ENCODE measurements around the gene FOXC1. TPM values are rescaled to one million over a fixed set of nuclear protein-coding genes. Genes with fewer than 3 reads are reported as not detected.

Gene FOXC1
- polyA plus RNA-seq, 2 of the 4 experiments (the other 2 are of a cell fraction): 3.4 to 4.7 TPM

- no peak overlapping the region for H3K4me3 ChIP-seq
- WGBS (ENCODE audit: missing lambda C conversion rate): 95% methylated on average over 27 of the region's 50 CpGs
- ChIA-PET CTCF (no interaction called here), POLR2A (no interaction called here)
- H3K9me3 ChIP-seq: no peaks in the 10 kb centered on the region
- TF ChIP-seq, protein P1, sequence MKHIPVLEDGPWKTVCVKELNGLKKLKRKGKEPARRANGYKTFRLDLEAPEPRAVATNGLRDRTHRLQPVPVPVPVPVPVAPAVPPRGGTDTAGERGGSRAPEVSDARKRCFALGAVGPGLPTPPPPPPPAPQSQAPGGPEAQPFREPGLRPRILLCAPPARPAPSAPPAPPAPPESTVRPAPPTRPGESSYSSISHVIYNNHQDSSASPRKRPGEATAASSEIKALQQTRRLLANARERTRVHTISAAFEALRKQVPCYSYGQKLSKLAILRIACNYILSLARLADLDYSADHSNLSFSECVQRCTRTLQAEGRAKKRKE (CRISPR knock-in tag; IDR thresholded peaks at IDR 0.05; ENCODE audit: low read depth): no peak
- TF ChIP-seq BHLHE40 (IDR thresholded peaks at IDR 0.05; ENCODE audit: low read depth, low read length): no peak
- TF ChIP-seq HOXB5 (CRISPR knock-in tag; IDR thresholded peaks at IDR 0.05): no peak
- no peak for TF ChIP-seq RCOR1 (IDR thresholded peaks at IDR 0.05; ENCODE audit: low read depth, low read length)
- TF ChIP-seq CHD2 (IDR thresholded peaks at IDR 0.05; ENCODE audit: low read length, partially characterized antibody): no peak
- TF ChIP-seq CEBPB (IDR thresholded peaks at IDR 0.05): no peak
- TF ChIP-seq MAFK (IDR thresholded peaks at IDR 0.05; ENCODE audit: partially characterized antibody): no peak
- TF ChIP-seq ELK1 (IDR thresholded peaks at IDR 0.05; ENCODE audit: low read depth, low read length): no peak
- TF ChIP-seq, protein P2, sequence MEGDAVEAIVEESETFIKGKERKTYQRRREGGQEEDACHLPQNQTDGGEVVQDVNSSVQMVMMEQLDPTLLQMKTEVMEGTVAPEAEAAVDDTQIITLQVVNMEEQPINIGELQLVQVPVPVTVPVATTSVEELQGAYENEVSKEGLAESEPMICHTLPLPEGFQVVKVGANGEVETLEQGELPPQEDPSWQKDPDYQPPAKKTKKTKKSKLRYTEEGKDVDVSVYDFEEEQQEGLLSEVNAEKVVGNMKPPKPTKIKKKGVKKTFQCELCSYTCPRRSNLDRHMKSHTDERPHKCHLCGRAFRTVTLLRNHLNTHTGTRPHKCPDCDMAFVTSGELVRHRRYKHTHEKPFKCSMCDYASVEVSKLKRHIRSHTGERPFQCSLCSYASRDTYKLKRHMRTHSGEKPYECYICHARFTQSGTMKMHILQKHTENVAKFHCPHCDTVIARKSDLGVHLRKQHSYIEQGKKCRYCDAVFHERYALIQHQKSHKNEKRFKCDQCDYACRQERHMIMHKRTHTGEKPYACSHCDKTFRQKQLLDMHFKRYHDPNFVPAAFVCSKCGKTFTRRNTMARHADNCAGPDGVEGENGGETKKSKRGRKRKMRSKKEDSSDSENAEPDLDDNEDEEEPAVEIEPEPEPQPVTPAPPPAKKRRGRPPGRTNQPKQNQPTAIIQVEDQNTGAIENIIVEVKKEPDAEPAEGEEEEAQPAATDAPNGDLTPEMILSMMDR (IDR thresholded peaks at IDR 0.05): no peak
- no peak for TF ChIP-seq CBX8 (IDR thresholded peaks at IDR 0.05)
- TF ChIP-seq PBX3 (IDR thresholded peaks at IDR 0.05): no peak
- no peak for TF ChIP-seq ZSCAN20 (CRISPR knock-in tag; IDR thresholded peaks at IDR 0.05)
- no peak for TF ChIP-seq ZNF302 (CRISPR knock-in tag; IDR thresholded peaks at IDR 0.05)
- H3K27ac ChIP-seq: no peak overlapping the region
- DNase-seq (ENCODE audit: low read depth in 1 of 2, low spot score in 1 of 2): no peak
- H3K4me2 ChIP-seq: no peak overlapping the region
- H3K4me1 ChIP-seq: no peaks in the 10 kb centered on the region
- ATAC-seq: no peak
- FAIRE-seq: no peak
These were observed 10.9 kb downstream of the FOXC1 start for GRCh38 chr6:1620504-1621069.

- CTCF ChIA-PET: interaction anchor here (1.4 kb wide), 1 partner anchor 14 kb away, joined by 3 read pairs; no protein-coding TSS in a partner anchor
- Histone ChIP-seq H3K4me3 (no peak overlapping the region), H3K4me1 (no peaks in the 10 kb centered on the region), H3K4me2 (no peak overlapping the region), H3K27ac (no peak overlapping the region), H3K9me3 (no peaks in the 10 kb centered on the region)
- ATAC-seq (no peak), DNase-seq (ENCODE audit: low read depth in 1 of 2, low spot score in 1 of 2) (no peak), FAIRE-seq (no peak)
- POLR2A ChIA-PET: no interaction called here
- WGBS (ENCODE audit: missing lambda C conversion rate): 94% methylated on average over 30 of the region's 30 CpGs
- TF ChIP-seq PBX3 (IDR thresholded peaks at IDR 0.05): no peak
- no peak for TF ChIP-seq GATA3 (IDR thresholded peaks at IDR 0.05; ENCODE audit: borderline replicate concordance)
- no peak for TF ChIP-seq HES2 (IDR thresholded peaks at IDR 0.05)
- no peak for TF ChIP-seq CBX8 (IDR thresholded peaks at IDR 0.05)
- no peak for TF ChIP-seq ZNF302 (CRISPR knock-in tag; IDR thresholded peaks at IDR 0.05)
- TF ChIP-seq ELK1 (IDR thresholded peaks at IDR 0.05; ENCODE audit: low read depth, low read length): no peak
- no peak for TF ChIP-seq KDM1A (IDR thresholded peaks at IDR 0.05; ENCODE audit: low read depth)
These were observed 11.5 kb downstream of the FOXC1 start for GRCh38 chr6:1621070-1621701.
